ENCODE data around the gene ATAD1.

ATAD1 gene

GRCh38 chr10:87860816-87861403, 42.9 kb upstream of the ATAD1 start:
- TF ChIP-seq GLIS3 (CRISPR knock-in tag; IDR thresholded peaks at IDR 0.05), result no peak
- TF ChIP-seq ZFP30 (CRISPR knock-in tag; IDR thresholded peaks at IDR 0.05), result no peak
- no peak for TF ChIP-seq ZNF70 (CRISPR knock-in tag; IDR thresholded peaks at IDR 0.05)
- TF ChIP-seq ZNF8 (CRISPR knock-in tag; IDR thresholded peaks at IDR 0.05), result no peak
- TF ChIP-seq OSR1 (CRISPR knock-in tag; IDR thresholded peaks at IDR 0.05), result no peak
- TF ChIP-seq ZNF565 (CRISPR knock-in tag; conservative IDR thresholded peaks at IDR 0.05; ENCODE audit: low read depth), result no peak
- TF ChIP-seq, protein P1, sequence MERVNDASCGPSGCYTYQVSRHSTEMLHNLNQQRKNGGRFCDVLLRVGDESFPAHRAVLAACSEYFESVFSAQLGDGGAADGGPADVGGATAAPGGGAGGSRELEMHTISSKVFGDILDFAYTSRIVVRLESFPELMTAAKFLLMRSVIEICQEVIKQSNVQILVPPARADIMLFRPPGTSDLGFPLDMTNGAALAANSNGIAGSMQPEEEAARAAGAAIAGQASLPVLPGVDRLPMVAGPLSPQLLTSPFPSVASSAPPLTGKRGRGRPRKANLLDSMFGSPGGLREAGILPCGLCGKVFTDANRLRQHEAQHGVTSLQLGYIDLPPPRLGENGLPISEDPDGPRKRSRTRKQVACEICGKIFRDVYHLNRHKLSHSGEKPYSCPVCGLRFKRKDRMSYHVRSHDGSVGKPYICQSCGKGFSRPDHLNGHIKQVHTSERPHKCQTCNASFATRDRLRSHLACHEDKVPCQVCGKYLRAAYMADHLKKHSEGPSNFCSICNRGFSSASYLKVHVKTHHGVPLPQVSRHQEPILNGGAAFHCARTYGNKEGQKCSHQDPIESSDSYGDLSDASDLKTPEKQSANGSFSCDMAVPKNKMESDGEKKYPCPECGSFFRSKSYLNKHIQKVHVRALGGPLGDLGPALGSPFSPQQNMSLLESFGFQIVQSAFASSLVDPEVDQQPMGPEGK (CRISPR knock-in tag; IDR thresholded peaks at IDR 0.05; ENCODE audit: borderline replicate concordance), result no peak
- TF ChIP-seq RARB (CRISPR knock-in tag; IDR thresholded peaks at IDR 0.05), result no peak
- TF ChIP-seq ZFP3 (CRISPR knock-in tag; IDR thresholded peaks at IDR 0.05), result no peak
- no peak for TF ChIP-seq PPARA (CRISPR knock-in tag; IDR thresholded peaks at IDR 0.05; ENCODE audit: borderline replicate concordance)
- TF ChIP-seq, protein P2, sequence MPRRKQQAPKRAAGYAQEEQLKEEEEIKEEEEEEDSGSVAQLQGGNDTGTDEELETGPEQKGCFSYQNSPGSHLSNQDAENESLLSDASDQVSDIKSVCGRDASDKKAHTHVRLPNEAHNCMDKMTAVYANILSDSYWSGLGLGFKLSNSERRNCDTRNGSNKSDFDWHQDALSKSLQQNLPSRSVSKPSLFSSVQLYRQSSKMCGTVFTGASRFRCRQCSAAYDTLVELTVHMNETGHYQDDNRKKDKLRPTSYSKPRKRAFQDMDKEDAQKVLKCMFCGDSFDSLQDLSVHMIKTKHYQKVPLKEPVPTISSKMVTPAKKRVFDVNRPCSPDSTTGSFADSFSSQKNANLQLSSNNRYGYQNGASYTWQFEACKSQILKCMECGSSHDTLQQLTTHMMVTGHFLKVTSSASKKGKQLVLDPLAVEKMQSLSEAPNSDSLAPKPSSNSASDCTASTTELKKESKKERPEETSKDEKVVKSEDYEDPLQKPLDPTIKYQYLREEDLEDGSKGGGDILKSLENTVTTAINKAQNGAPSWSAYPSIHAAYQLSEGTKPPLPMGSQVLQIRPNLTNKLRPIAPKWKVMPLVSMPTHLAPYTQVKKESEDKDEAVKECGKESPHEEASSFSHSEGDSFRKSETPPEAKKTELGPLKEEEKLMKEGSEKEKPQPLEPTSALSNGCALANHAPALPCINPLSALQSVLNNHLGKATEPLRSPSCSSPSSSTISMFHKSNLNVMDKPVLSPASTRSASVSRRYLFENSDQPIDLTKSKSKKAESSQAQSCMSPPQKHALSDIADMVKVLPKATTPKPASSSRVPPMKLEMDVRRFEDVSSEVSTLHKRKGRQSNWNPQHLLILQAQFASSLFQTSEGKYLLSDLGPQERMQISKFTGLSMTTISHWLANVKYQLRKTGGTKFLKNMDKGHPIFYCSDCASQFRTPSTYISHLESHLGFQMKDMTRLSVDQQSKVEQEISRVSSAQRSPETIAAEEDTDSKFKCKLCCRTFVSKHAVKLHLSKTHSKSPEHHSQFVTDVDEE (CRISPR knock-in tag; IDR thresholded peaks at IDR 0.05), result no peak
- no peak for TF ChIP-seq POU6F1 (CRISPR knock-in tag; IDR thresholded peaks at IDR 0.05; ENCODE audit: borderline replicate concordance, low read depth)
- no peak for ATAC-seq

DNA sequence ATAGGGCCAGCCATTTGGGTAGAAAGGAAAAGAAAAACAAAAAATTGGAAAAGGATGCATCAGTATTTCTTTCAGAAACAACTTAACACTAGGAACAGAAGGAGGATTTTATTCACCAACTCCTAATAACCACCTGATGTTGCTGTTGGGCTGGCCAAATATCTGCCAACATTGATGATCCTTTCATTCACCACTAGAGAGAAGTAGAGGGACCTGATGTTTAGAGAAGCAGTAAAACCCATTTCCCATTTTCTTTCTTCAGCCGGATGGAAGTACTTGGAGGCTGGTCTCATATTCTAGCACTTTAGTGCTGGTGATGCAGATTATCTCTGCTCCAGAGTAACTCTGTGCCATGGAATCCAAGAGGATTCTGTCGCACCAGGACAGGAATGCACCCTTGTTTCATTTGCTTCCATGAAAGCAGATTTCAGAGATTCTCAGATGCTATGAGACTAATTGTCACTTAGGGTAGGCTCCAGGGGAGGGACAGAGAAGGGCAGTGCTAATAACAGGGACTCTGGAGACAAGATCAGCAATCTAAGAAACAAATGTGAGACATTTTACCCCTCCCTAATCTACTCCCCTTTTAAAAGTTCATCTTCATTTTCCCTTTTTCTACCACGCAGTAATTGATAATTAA, 42.2 kb upstream of the ATAD1 start:
- TF ChIP-seq BACH2 (CRISPR knock-in tag; IDR thresholded peaks at IDR 0.05; ENCODE audit: borderline replicate concordance) (no peak), ZNF565 (CRISPR knock-in tag; conservative IDR thresholded peaks at IDR 0.05; ENCODE audit: low read depth) (no peak), ESRRG (CRISPR knock-in tag; IDR thresholded peaks at IDR 0.05) (no peak), CSRNP3 (CRISPR knock-in tag; IDR thresholded peaks at IDR 0.05) (no peak), CREB5 (CRISPR knock-in tag; IDR thresholded peaks at IDR 0.05; ENCODE audit: low read depth) (no peak), OSR1 (CRISPR knock-in tag; IDR thresholded peaks at IDR 0.05) (no peak), TOX (CRISPR knock-in tag; IDR thresholded peaks at IDR 0.05; ENCODE audit: borderline replicate concordance) (no peak), PPARA (CRISPR knock-in tag; IDR thresholded peaks at IDR 0.05; ENCODE audit: borderline replicate concordance) (no peak), ARNTL (CRISPR knock-in tag; IDR thresholded peaks at IDR 0.05; ENCODE audit: borderline replicate concordance, low read depth) (no peak), GLIS3 (CRISPR knock-in tag; IDR thresholded peaks at IDR 0.05) (no peak), ZFP3 (CRISPR knock-in tag; IDR thresholded peaks at IDR 0.05) (no peak), RARB (CRISPR knock-in tag; IDR thresholded peaks at IDR 0.05) (no peak), SNAI2 (CRISPR knock-in tag; IDR thresholded peaks at IDR 0.05) (no peak), POU6F1 (CRISPR knock-in tag; IDR thresholded peaks at IDR 0.05; ENCODE audit: borderline replicate concordance, low read depth) (no peak), ZFP30 (CRISPR knock-in tag; IDR thresholded peaks at IDR 0.05) (no peak), ZC3H10 (CRISPR knock-in tag; IDR thresholded peaks at IDR 0.05) (no peak), CSDC2 (CRISPR knock-in tag; IDR thresholded peaks at IDR 0.05) (no peak), ISL1 (CRISPR knock-in tag; IDR thresholded peaks at IDR 0.05) (no peak)
- TF ChIP-seq, protein P2 (CRISPR knock-in tag; IDR thresholded peaks at IDR 0.05), result no peak
- TF ChIP-seq, protein P1 (CRISPR knock-in tag; IDR thresholded peaks at IDR 0.05; ENCODE audit: borderline replicate concordance), result no peak
- peak; percentile 17 for ATAC-seq

Data from SK-N-SH treated with all-trans-retinoic acid at 6 μM for 48 hours (cell line).